Transverse colon (tissue), 4 donors: ENCODE measurements around the gene ARHGEF40. TPM values are rescaled to one million over a fixed set of nuclear protein-coding genes. Genes with fewer than 3 reads are reported as not detected.

Source experiments
- DNase-seq: peaks from one replicate; pipeline ENCODE4 v3.0.0-alpha.2; 2019
- H3K27ac ChIP-seq, 4 donors: fragments of 200-600 bp; sonication (generic); 2 replicates each; pipeline ENCODE4 v1.5.1; 2016 to 2018; ENCODE audit warnings: inconsistent platforms in 4 of 4
- H3K27me3 ChIP-seq: fragments of 200-600 bp; sonication (generic); 2 replicates; pipeline ENCODE4 v1.5.1; 2017; ENCODE audit warnings: inconsistent platforms
- H3K36me3 ChIP-seq, 4 donors: fragments of 200-600 bp; sonication (generic); 2 replicates each; pipeline ENCODE4 v1.5.1; 2017 to 2019; ENCODE audit warnings: inconsistent platforms in 4 of 4
- H3K4me1 ChIP-seq, 4 donors: fragments of 200-600 bp; sonication (generic); 2 replicates each; pipeline ENCODE4 v1.5.1; 2017 to 2020; ENCODE audit warnings: inconsistent platforms in 4 of 4
- H3K4me3 ChIP-seq, 4 donors: fragments of 200-600 bp; sonication (generic); 1 replicate in 1 of 4; 2 replicates in 3 of 4; pipeline versions ENCODE4 v1.5.1 to v1.6.1; 2017 to 2019; ENCODE audit warnings: inconsistent platforms in 4 of 4
- H3K9me3 ChIP-seq, 2 donors: fragments of 200-600 bp; sonication (generic); 2 replicates each; pipeline ENCODE4 v1.5.1; 2017 to 2019; ENCODE audit warnings: inconsistent platforms in 2 of 2
- EP300 ChIP-seq: sonication (generic); formaldehyde crosslinking; IDR thresholded peaks from one replicate; pipeline ENCODE4 v1.6.1; 2017; ENCODE audit warnings: antibody characterized with exemption, low read depth
- POLR2A ChIP-seq: fragments of 450-650 bp; IDR thresholded peaks from one replicate; pipeline ENCODE4 v1.6.1; 2016; ENCODE audit warnings: antibody characterized with exemption, mild to moderate bottlenecking, moderate library complexity
- POLR2AphosphoS5 ChIP-seq, 3 donors: sonication (generic); formaldehyde crosslinking; IDR thresholded peaks; one replicate each; pipeline ENCODE4 v1.6.1; 2016; ENCODE audit warnings: antibody characterized with exemption in 3 of 3
- WGBS, 2 donors: methylation state at CpG; one replicate each; pipeline ENCODE4 v1.1.5; 2018; ENCODE audit warnings: low coverage in 1 of 2; 5-methylcytosine and 5-hydroxymethylcytosine counted together
- in situ Hi-C, 4 donors: fragments of 200-750 bp; cut with MboI; loops; one replicate each; pipeline versions ENCODE4 v1.15.0 to v1.15.1; 2017; ENCODE audit warnings: low sequenced_read_pairs in 3 of 4, low pct_ligation_motif_present in 1 of 4, low pct_unique_long_range_greater_than_20kb in 1 of 4
- intact Hi-C: fragments of 100-400 bp; cut with DNase I; formaldehyde crosslinking; loops from one replicate; pipeline ENCODE4 v1.15.1; 2023; ENCODE audit warnings: low total_unique reads
- total RNA-seq, 4 donors: library from RNA; depleted of rRNA; stranded (reverse); fragments of >200 nt; gene quantifications; one replicate each; pipeline ENCODE4 v1.1.0, GENCODE V29; 2016
- TF ChIP-seq, protein P1 (sequence below), 5 experiments: fragments of 200-600 bp in 3 of 5; fragments of 450-650 bp in 2 of 5; sonication (generic) in 3 of 5; IDR thresholded peaks; 1 replicate in 2 of 5; 2 replicates in 3 of 5; pipeline ENCODE4 v1.5.1; 2016 to 2017; ENCODE audit warnings: antibody characterized with exemption in 5 of 5, inconsistent platforms in 3 of 5, mild to moderate bottlenecking in 2 of 5, moderate library complexity in 1 of 5

Gene ARHGEF40
- total RNA-seq, 4 donors from 2014 or later, result 55.6 to 138 (median 62.2) TPM

- no peak overlapping the region for H3K27ac ChIP-seq
- H3K9me3 ChIP-seq, result no peaks in the 10 kb centered on the region
- H3K36me3 ChIP-seq, result peaks cover 0 to 46% (median 21%) of the 10 kb centered on the region in 4 donors
- peaks cover 0 to 6% (median 5%) of the 10 kb centered on the region in 4 donors for H3K4me1 ChIP-seq
- DNase-seq, result no peak
- H3K4me3 ChIP-seq, result no peak overlapping the region
- H3K27me3 ChIP-seq, result no peaks in the 10 kb centered on the region
- TF ChIP-seq EP300 (no peak), POLR2A (no peak)
- TF ChIP-seq, protein P1, sequence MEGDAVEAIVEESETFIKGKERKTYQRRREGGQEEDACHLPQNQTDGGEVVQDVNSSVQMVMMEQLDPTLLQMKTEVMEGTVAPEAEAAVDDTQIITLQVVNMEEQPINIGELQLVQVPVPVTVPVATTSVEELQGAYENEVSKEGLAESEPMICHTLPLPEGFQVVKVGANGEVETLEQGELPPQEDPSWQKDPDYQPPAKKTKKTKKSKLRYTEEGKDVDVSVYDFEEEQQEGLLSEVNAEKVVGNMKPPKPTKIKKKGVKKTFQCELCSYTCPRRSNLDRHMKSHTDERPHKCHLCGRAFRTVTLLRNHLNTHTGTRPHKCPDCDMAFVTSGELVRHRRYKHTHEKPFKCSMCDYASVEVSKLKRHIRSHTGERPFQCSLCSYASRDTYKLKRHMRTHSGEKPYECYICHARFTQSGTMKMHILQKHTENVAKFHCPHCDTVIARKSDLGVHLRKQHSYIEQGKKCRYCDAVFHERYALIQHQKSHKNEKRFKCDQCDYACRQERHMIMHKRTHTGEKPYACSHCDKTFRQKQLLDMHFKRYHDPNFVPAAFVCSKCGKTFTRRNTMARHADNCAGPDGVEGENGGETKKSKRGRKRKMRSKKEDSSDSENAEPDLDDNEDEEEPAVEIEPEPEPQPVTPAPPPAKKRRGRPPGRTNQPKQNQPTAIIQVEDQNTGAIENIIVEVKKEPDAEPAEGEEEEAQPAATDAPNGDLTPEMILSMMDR (IDR thresholded peaks at IDR 0.05), result no peak
- in situ Hi-C loops, result no loop called here
- intact Hi-C loops, result no loop called here
- WGBS, 2 donors, result 80 to 81% methylated on average over 2 of the region's 2 CpGs
Observed at GRCh38 chr14:21077672-21078071, 7.6 kb downstream of the ARHGEF40 start.

DNA sequence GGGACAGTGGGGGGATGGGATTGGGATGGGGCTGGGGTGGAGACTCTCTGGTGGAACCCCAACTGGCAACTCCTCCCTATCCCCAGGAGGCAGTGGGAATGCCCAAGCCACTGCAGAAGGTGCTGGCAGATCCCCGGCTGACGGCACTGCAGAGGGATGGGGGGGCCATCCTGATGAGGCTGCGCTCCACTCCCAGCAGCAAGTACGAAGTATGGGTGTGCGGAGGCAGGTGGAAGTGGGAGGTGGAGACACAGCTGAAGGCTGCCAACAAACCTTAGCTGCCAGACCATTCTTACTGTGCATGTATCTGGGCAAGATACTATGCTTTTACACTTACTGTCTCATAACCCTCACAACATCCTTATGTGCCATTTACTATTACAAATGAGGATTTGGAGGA is 8.2 kb downstream of the ARHGEF40 start:
- no peaks in the 10 kb centered on the region for H3K27me3 ChIP-seq
- no peak overlapping the region for H3K27ac ChIP-seq
- H3K4me3 ChIP-seq, result no peak overlapping the region
- H3K4me1 ChIP-seq, result peaks cover 0 to under 1% (median 0%) of the 10 kb centered on the region in 4 donors
- H3K36me3 ChIP-seq, result peaks cover 0 to 50% (median 23%) of the 10 kb centered on the region in 4 donors
- intact Hi-C loops, result no loop called here
- TF ChIP-seq, protein P1 (IDR thresholded peaks at IDR 0.05), result no peak
- in situ Hi-C loops, result no loop called here
- 86% methylated on average over 5 of the region's 5 CpGs; no CpG with 5 or more reads in 1 of the 2 donors for WGBS, 2 donors
- no peak for DNase-seq
- H3K9me3 ChIP-seq, result no peaks in the 10 kb centered on the region

DNA sequence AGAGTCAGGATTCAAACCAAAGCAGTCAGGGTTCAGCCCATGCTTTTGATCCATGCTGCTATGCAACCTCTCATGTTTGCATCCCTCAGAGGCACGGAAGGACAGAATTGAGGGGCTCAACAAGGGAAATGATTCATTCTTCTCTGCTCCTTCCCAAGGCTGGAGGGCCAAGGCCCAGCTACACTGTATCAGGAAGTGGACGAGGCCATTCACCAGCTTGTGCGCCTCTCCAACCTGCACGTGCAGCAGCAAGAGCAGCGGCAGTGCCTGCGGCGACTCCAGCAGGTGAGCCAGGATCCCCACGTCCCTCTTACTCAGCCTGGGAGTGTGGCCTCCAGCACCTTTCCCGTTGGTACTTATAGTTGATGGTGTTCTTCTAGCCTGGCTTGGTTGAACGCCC is 8.6 kb downstream of the ARHGEF40 start:
- in situ Hi-C loops, result no loop called here
- H3K27ac ChIP-seq, result no peak overlapping the region

DNA sequence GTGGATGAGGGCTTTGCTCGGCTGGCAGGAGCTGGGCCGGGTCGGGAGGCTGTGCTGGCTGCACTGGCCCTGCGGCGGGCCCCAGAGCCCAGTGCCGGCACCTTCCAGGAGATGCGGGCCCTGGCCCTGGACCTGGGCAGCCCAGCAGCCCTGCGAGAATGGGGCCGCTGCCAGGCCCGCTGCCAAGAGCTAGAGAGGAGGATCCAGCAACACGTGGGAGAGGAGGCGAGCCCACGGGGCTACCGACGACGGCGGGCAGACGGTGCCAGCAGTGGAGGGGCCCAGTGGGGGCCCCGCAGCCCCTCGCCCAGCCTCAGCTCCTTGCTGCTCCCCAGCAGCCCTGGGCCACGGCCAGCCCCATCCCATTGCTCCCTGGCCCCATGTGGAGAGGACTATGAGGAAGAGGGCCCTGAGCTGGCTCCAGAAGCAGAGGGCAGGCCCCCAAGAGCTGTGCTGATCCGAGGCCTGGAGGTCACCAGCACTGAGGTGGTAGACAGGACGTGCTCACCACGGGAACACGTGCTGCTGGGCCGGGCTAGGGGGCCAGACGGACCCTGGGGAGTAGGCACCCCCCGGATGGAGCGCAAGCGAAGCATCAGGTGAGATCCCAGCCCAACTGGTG is 11.5 kb downstream of the ARHGEF40 start:
- Histone ChIP-seq H3K36me3 (peaks cover 0 to 56% (median 28%) of the 10 kb centered on the region in 4 donors), H3K27me3 (no peaks in the 10 kb centered on the region), H3K9me3 (no peaks in the 10 kb centered on the region), H3K27ac (no peak overlapping the region), H3K4me1 (peaks cover 0 to 13% (median 4%) of the 10 kb centered on the region in 4 donors), H3K4me3 (no peak overlapping the region)
- in situ Hi-C loops (loop anchor here in 2 of 4 donors (10.0 kb wide), 1 partner anchor 67 kb away; no protein-coding TSS in a partner anchor), intact Hi-C loops (no loop called here)
- no peak for DNase-seq
- TF ChIP-seq POLR2A (no peak), EP300 (no peak), POLR2AphosphoS5 (IDR thresholded peaks at IDR 0.05) (no peak)
- TF ChIP-seq, protein P1 (IDR thresholded peaks at IDR 0.05), result no peak
- WGBS, 2 donors, result 94% methylated on average over 29 of the region's 30 CpGs; no CpG with 5 or more reads in 1 of the 2 donors

More for the DNA sequence above, 8.6 kb downstream of the ARHGEF40 start:
- no peak overlapping the region for H3K4me3 ChIP-seq
- no peaks in the 10 kb centered on the region for H3K4me1 ChIP-seq
- no peak for DNase-seq
- no peaks in the 10 kb centered on the region for H3K27me3 ChIP-seq
- H3K36me3 ChIP-seq, result peaks cover 0 to 52% (median 24%) of the 10 kb centered on the region in 4 donors
- no peaks in the 10 kb centered on the region for H3K9me3 ChIP-seq
- 77% methylated on average over 10 of the region's 10 CpGs; no CpG with 5 or more reads in 1 of the 2 donors for WGBS, 2 donors
- intact Hi-C loops, result no loop called here
- TF ChIP-seq POLR2A, result no peak
- TF ChIP-seq, protein P1 (IDR thresholded peaks at IDR 0.05), result no peak
- TF ChIP-seq EP300, result no peak
- TF ChIP-seq POLR2AphosphoS5 (IDR thresholded peaks at IDR 0.05), result no peak
